CD4-positive, alpha-beta T cell treated with Interleukin-15 for 4 hours (primary cell): ENCODE data around the gene FGF12.

ENCODE experiments used
- DNase-seq: peaks from one replicate; pipeline ENCODE4 v3.0.0-alpha.2; 2020; ENCODE audit warnings: low spot score

The FGF12 gene

DNA sequence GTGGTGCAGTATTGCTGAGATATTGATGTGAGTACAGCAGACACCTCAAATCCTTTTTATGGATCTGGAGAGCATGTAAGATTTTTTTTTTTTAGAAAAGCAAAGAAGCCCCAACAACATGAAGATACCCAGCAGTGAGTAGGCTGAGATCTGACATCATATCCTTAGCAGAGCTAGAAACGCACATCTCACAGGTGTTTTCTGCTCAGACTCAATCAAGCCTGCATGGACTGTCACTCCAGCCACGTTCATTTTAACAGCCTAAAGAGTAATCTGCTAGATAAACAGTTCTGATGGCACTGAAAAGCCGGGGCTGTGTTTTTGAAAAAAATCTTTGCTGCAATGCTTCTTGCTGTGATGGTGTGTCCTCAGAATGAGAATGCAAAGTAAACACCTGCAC is 544.2 kb downstream of the FGF12 start:
- no peak for DNase-seq

DNA sequence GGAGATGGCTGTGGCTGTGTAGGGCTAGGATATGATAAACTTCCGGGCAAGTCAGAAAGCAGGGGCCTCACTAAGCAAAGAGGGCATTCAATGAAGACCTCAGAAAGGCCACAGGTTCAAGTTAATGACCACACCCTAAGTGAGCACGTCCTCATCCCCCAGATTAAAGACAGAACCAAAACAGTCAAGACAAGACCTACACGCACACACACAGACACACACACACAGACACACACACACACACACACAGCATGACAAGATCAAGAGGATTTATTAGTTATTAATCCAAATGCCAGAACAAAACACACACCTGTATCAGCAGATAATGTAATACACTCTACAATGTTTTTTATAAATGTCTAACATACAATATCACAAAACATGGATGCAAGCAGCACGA is 546.2 kb downstream of the FGF12 start:
- no peak for DNase-seq

DNA sequence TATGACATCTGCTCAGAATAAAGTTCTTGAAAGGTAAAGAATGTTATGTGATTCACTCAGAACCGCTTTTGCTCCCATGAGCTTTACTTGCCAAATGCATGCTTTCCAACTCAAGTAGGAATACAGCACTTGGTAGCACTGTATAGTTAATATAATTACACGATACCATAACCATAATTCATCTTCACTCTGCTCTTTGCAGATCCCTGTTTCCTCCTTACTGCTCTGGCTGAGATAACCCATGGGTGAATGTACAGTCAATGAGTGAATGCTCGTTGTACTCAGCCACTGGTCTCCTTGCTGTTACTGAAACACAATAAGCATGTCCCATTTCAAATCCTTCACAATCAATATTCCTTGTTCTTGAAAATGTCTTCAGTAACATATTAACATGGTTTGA is 550.0 kb downstream of the FGF12 start:
- DNase-seq: no peak

- DNase-seq: no peak
Measured at GRCh38 chr3:192174283-192174682, 553.1 kb downstream of the FGF12 start.

DNA sequence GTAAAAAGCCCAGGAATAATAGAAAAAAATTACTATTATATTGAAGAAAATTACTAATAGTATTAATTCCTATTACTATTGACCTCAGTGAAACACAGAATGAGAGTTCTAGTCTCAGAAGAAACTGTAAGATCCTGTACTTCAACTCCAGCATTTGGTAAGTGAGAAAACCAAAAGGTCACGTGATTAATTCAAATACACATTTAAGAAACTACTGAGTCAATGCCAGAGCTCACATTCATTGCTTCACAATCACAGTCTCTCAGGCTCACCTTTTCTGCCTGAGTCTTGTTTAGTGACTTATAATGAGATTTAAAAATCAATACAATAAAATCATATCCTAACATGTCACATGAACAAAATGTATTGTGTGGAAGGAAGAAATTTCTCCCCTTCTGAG is 556.1 kb downstream of the FGF12 start:
- DNase-seq: no peak

GRCh38 chr3:192170659-192171058 is 556.7 kb downstream of the FGF12 start:
- DNase-seq: no peak

DNA sequence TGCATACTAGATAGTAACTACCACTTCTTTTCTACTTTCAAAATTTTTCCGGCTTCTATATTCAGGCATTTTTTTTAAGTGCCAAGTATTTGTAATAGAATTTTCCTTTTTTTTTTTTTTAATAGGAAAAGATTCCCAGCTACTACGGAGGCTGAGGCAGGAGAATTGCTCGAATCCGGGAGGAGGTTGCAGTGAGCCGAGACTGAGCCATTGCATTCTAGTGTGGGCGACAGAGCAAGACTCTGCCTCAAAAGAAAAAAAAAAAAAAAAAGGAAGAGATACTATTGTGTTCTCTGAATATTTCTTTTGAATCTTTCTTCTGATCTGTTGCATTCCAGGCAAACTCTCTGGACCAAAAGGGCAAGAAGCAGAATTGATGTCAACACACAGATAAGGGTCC is 557.3 kb downstream of the FGF12 start:
- no peak for DNase-seq

- DNase-seq: no peak
Measured at GRCh38 chr3:192169332-192169915, 557.9 kb downstream of the FGF12 start.

DNA sequence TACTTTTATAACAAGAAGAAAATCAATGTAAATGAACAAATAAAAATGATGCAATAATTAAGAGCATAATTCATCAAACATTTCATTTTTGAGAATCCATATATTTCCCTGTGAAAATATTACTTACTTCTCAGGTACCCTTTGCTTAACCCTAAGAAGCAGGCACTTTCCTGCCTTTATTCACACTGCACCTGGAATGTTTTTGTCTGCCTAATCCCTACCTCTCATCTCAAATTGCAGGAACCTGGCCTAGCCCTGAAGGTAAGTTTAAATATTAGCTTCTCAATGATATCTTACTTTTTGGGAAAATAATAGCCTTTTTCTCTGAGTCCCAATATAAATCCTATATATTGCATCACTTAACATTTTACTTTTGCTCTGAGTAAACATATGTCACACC is 559.1 kb downstream of the FGF12 start:
- DNase-seq: no peak

- DNase-seq: no peak
Measured at GRCh38 chr3:192165552-192165951, 561.8 kb downstream of the FGF12 start.

- no peak for DNase-seq
Measured at GRCh38 chr3:192161661-192162060, 565.7 kb downstream of the FGF12 start.

- DNase-seq: no peak
Measured at GRCh38 chr3:192156382-192156781, 571.0 kb downstream of the FGF12 start.

- DNase-seq: no peak
Measured at GRCh38 chr3:192155194-192155593, 572.1 kb downstream of the FGF12 start.

DNA sequence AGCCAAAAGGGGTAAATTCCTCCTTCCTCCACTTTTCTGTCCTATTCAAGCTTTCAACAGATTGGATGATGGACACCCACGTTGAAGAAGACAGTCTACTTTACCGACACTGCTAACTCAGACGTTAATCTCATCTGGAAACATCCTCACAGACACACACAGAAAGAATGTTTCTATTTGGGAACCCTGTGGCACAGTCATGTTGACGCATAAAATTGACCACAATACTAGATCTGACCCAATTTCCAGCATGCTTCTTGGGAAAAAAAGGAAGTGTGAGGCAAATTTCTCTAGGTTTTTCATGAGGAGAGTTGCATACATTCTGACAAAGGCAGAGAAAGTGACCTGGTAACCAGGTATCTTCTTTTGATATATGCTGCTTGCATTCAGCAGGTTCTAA is 594.1 kb downstream of the FGF12 start:
- no peak for DNase-seq

GRCh38 chr3:192130534-192131132 is 596.7 kb downstream of the FGF12 start:
- no peak for DNase-seq

DNA sequence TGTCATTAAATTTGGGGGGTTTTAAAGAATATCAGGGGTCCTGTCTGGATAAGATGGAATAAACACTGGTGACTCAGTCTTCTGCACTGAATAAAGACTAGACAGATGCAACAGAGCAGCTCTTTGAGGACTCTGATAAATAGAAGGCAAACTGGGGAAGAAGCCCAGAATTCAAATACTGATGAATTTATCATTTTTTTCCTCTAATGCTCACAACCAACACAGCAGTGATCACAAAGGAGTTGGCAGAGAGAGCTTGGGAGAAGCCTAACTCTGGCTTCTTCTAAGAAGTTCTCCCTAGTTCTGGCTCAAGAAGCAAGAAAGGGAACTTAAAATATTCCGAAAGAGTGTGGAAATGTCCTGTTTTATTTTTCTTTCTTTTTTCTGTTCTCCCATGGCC is 597.8 kb downstream of the FGF12 start:
- no peak for DNase-seq

DNA sequence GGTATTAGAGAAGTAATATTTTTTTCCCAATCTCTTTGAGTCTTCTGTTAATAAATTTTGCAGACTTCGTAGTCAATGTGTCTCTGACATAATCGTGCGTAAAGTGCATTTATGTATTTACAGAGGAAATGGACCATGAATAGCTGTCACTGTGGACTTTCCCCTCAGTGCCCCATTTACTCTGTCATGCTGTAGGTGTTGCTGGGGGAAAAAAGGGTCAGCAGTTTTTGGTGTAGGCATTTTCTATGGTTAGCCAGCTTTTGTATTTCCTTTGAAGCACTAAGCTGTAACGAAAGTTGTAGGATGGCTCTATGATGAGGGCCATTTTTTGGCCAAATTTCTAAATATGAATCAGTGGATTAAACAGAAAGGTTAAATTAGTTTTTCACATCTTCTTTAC is 598.4 kb downstream of the FGF12 start:
- no peak for DNase-seq

GRCh38 chr3:192128060-192128459 is 599.3 kb downstream of the FGF12 start:
- DNase-seq: no peak

GRCh38 chr3:192122832-192123594 is 604.3 kb downstream of the FGF12 start:
- DNase-seq: no peak

GRCh38 chr3:192121923-192122322 is 605.4 kb downstream of the FGF12 start:
- DNase-seq: no peak

- no peak for DNase-seq
Measured at GRCh38 chr3:192108820-192109219, 618.5 kb downstream of the FGF12 start.

DNA sequence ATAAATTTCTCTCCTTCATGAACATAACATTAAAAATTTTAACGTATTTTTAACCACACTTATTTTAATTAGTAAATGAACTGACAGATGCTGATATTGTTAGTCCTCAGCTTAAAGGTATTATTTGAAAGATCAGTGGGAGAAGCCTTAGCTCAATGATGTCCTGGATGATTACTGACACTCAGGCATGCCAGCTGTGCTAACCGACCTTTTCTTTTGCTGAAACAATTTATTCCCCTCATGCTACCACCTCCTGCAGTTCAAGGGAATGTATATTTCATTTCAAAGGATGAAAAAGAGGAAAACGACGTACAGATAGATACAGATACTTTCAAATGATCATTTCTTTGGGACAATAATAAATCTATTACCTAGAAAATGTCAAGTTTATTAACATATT is 620.8 kb downstream of the FGF12 start:
- DNase-seq: no peak

DNA sequence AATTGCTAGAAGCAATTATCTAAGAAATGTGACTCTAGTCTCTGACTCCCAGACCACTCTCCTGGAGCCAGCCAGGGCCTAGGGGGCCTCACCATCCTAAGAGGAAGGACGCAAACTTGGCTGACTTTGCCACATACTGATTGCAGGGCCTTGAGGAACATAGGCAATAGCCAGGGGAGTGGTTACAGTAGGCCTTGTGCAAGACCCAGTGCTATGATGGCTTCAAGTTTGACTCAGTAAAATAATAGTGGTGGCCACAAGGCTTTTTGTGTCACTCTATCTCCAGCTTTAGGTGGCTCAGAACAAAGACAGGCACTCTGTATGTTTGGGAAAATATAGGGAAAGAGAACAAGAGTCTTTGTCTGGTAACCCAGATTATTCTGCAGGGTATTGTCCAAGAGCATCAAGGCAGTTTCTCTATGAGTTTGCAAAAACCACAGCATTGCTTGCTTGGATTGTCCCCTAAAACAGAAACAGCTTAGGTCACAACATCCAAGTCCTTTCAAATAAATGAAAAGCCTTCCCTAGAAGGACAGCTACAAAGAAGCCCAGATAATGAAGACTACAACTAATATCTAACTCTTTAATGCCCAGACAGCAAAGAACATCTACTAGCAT is 634.8 kb downstream of the FGF12 start:
- no peak for DNase-seq
